Gastroesophageal sphincter (tissue), 4 donors: ENCODE results near the gene PHLDB1. TPM values are rescaled to one million over a fixed set of nuclear protein-coding genes. Genes with fewer than 3 reads are reported as not detected.
"Not testable (repeated sequence)": the region's sequence is repeated elsewhere in the genome, so short reads cannot be mapped to it uniquely, and the experiment has no call there.

Experiments
- ATAC-seq: fragments of 150-250 bp; one replicate; pipeline ENCODE4 v1.9.1; 2016; ENCODE audit warnings: mild to moderate bottlenecking, moderate library complexity
- H3K27ac ChIP-seq, 4 donors: fragments of 200-600 bp; sonication (generic) in 3 of 4; 1 replicate in 3 of 4; 2 replicates in 1 of 4; pipeline ENCODE4 v1.5.1; 2016 to 2019
- H3K27me3 ChIP-seq: fragments of 200-600 bp; sonication (generic); one replicate; pipeline ENCODE4 v1.5.1; 2019
- H3K36me3 ChIP-seq, 2 donors: fragments of 200-600 bp; sonication (generic); one replicate each; pipeline ENCODE4 v1.5.1; 2019; ENCODE audit warnings: control low read depth in 1 of 2
- H3K4me1 ChIP-seq, 3 donors: fragments of 200-600 bp; sonication (generic); 1 replicate in 2 of 3; 2 replicates in 1 of 3; pipeline ENCODE4 v1.5.1; 2016 to 2019; ENCODE audit warnings: control low read depth in 2 of 3
- H3K4me3 ChIP-seq, 2 donors: fragments of 200-600 bp; sonication (generic); one replicate each; pipeline ENCODE4 v1.5.1; 2019; ENCODE audit warnings: mild to moderate bottlenecking in 1 of 2, moderate library complexity in 1 of 2
- H3K9me3 ChIP-seq, 3 donors: fragments of 200-600 bp; sonication (generic); one replicate each; pipeline ENCODE4 v1.5.1; 2017 to 2019; ENCODE audit warnings: control low read depth in 2 of 3
- CTCF ChIP-seq, 4 experiments: fragments of 200-600 bp in 2 of 4; fragments of 450-650 bp in 2 of 4; sonication (generic) in 1 of 4; IDR thresholded peaks; one replicate each; pipeline ENCODE4 v1.5.1; 2017 to 2019; ENCODE audit warnings: antibody characterized with exemption in 4 of 4, mild to moderate bottlenecking in 2 of 4, moderate library complexity in 2 of 4
- EP300 ChIP-seq: sonication (generic); formaldehyde crosslinking; IDR thresholded peaks from one replicate; pipeline ENCODE4 v1.6.1; 2017; ENCODE audit warnings: antibody characterized with exemption, mild to moderate bottlenecking
- POLR2A ChIP-seq, 2 donors: fragments of 450-650 bp; IDR thresholded peaks; one replicate each; pipeline ENCODE4 v1.6.1; 2017; ENCODE audit warnings: antibody characterized with exemption in 2 of 2, mild to moderate bottlenecking in 2 of 2, moderate library complexity in 1 of 2
- POLR2AphosphoS5 ChIP-seq: sonication (generic); formaldehyde crosslinking; IDR thresholded peaks from one replicate; pipeline ENCODE4 v1.6.1; 2017; ENCODE audit warnings: antibody characterized with exemption
- WGBS, 2 donors: methylation state at CpG; one replicate each; pipeline ENCODE4 v1.1.5; 2018; ENCODE audit warnings: low coverage in 1 of 2; 5-methylcytosine and 5-hydroxymethylcytosine counted together
- total RNA-seq, 4 donors: library from RNA; depleted of rRNA; stranded (reverse); fragments of >200 nt; gene quantifications; one replicate each; pipeline ENCODE4 v1.1.0, GENCODE V29; 2016

PHLDB1 gene
- total RNA-seq, 4 donors from 2014 or later, result 45.8 to 144 (median 101) TPM

- TF ChIP-seq POLR2A (IDR thresholded peaks at IDR 0.05), result no peak
- no peak for TF ChIP-seq POLR2AphosphoS5
- TF ChIP-seq EP300, result no peak
- TF ChIP-seq CTCF (IDR thresholded peaks at IDR 0.05), result no peak
- H3K27ac ChIP-seq, result no peak overlapping the region
- peaks cover 6 to 100% of the 10 kb centered on the region in 2 donors for H3K36me3 ChIP-seq
- no peaks in the 10 kb centered on the region for H3K9me3 ChIP-seq
- 86 to 88% methylated on average over 1 of the region's 1 CpG for WGBS, 2 donors
- no peaks in the 10 kb centered on the region for H3K27me3 ChIP-seq
- H3K4me3 ChIP-seq, result no peak overlapping the region
- no peak for ATAC-seq
- peaks cover 0 to 19% (median 0%) of the 10 kb centered on the region in 3 donors for H3K4me1 ChIP-seq
Observed at GRCh38 chr11:118587952-118588351, 19.5 kb upstream of the PHLDB1 start.

- WGBS, 2 donors, result 32 to 63% methylated on average over 2 of the region's 2 CpGs
- peak; percentile 56 for ATAC-seq
Observed at GRCh38 chr11:118592616-118593367, 14.6 kb upstream of the PHLDB1 start.

GRCh38 chr11:118594984-118595383, 12.4 kb upstream of the PHLDB1 start:
- not testable (repeated sequence) for H3K9me3 ChIP-seq, H3K27me3 ChIP-seq, H3K4me3 ChIP-seq, ATAC-seq
- peaks cover 0 to 49% (median 0%) of the 10 kb centered on the region in 3 donors for H3K4me1 ChIP-seq
- TF ChIP-seq CTCF (IDR thresholded peaks at IDR 0.05), result peak in 3 of 4 experiments; percentile 55 to 60 (median 59)
- H3K27ac ChIP-seq, result peak overlapping the region in 3 of 4 donors; percentile 26 to 67 (median 62)
- H3K36me3 ChIP-seq, result peaks cover 10 to 99% of the 10 kb centered on the region in 2 donors
- WGBS, 2 donors, result 24 to 46% methylated on average over 5 of the region's 5 CpGs

More at GRCh38 chr11:118592616-118593367, 14.6 kb upstream of the PHLDB1 start:
- H3K9me3 ChIP-seq, result no peaks in the 10 kb centered on the region
- H3K4me1 ChIP-seq, result peaks cover 0 to 49% (median 0%) of the 10 kb centered on the region in 3 donors
- H3K4me3 ChIP-seq, result no peak overlapping the region
- TF ChIP-seq EP300 (no peak), POLR2AphosphoS5 (peak; percentile 51), CTCF (IDR thresholded peaks at IDR 0.05) (no peak)
- H3K27ac ChIP-seq, result peak overlapping the region in 3 of 4 donors; percentile 43 to 67 (median 62)
- H3K27me3 ChIP-seq, result no peaks in the 10 kb centered on the region
- peaks cover 10 to 99% of the 10 kb centered on the region in 2 donors for H3K36me3 ChIP-seq

- H3K9me3 ChIP-seq, result no peaks in the 10 kb centered on the region
- no peaks in the 10 kb centered on the region for H3K27me3 ChIP-seq
- H3K4me3 ChIP-seq, result no peak overlapping the region
- peaks cover 0 to 45% (median 0%) of the 10 kb centered on the region in 3 donors for H3K4me1 ChIP-seq
- 51 to 77% methylated on average over 6 to 12 of the region's 16 CpGs for WGBS, 2 donors
- no peak for TF ChIP-seq EP300
- peak overlapping the region in 2 of 4 donors; percentile 28 to 62 for H3K27ac ChIP-seq
- H3K36me3 ChIP-seq, result peaks cover 10 to 99% of the 10 kb centered on the region in 2 donors
- ATAC-seq, result no peak
Observed at GRCh38 chr11:118596224-118597146, 10.9 kb upstream of the PHLDB1 start.

- ATAC-seq, result no peak
- TF ChIP-seq CTCF (IDR thresholded peaks at IDR 0.05) (no peak), POLR2AphosphoS5 (no peak), EP300 (no peak), POLR2A (IDR thresholded peaks at IDR 0.05) (no peak)
- 73 to 88% methylated on average over 2 to 7 of the region's 9 CpGs for WGBS, 2 donors
- Histone ChIP-seq H3K27ac (no peak overlapping the region), H3K9me3 (no peaks in the 10 kb centered on the region), H3K4me3 (no peak overlapping the region), H3K36me3 (peaks cover 10 to 99% of the 10 kb centered on the region in 2 donors), H3K27me3 (no peaks in the 10 kb centered on the region), H3K4me1 (peaks cover 0 to 43% (median 0%) of the 10 kb centered on the region in 3 donors)
Observed at GRCh38 chr11:118597556-118597955, 9.9 kb upstream of the PHLDB1 start.
